ENCODE measurements around the gene NKIRAS1.

DNA sequence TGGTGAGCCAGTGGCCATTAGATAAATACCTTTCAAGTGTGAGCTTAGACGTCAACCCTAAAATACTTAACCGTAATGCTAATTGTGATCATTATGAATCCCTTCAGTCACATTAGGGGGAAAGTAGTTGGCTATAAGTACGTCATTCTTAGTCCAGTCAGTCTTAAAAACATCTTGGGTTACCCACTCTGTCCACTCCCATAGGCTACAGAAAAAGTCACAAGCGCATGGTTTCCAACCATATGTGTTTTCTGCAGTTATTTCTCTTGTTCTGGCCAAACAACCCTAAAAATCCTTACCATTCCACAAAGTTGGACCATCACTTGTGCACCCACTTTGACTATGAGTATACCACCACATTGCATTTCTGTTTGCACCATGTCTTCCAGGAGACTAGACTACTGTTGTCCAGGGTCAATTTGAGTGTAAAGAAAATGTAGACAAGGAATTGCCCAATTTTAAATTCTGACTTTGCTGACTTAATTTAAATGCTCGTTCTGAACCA is 3.4 kb upstream of the NKIRAS1 start:
- TF ChIP-seq POLR2AphosphoS5 (IDR thresholded peaks at IDR 0.05; ENCODE audit: low read depth, low read length) (peak; percentile 63), POLR2A (IDR thresholded peaks at IDR 0.05; ENCODE audit: low read depth, low read length) (no peak)
